HG03064 (cell line): ENCODE results near the gene ARRB1.
"Not testable (repeated sequence)": the region's sequence is repeated elsewhere in the genome, so short reads cannot be mapped to it uniquely, and the experiment has no call there.

Experiments used
- ATAC-seq: cut with Tn5 transposase; IDR thresholded peaks from one replicate; pipeline ENCODE4 v1.9.1; 2021; ENCODE audit warnings: low read depth; ENCODE audit not compliant: unreplicated experiment

ARRB1 gene

DNA sequence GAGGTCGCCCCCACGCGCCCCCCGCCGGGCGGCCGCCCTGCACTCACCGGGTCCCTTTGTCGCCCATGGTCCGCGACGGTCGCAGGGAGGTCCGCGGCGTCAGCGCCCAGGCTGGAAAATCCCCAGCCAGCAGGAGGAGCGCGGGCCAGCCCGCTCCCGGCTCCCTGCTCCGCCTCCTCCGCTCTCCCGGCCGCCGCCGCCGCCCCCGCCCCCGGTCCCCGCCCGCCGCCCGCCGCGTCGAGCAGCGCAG, at the start of gene ARRB1:
ARRB1 (minus strand) TSS at position 121 of the 250 bp plus-strand sequence; CDS start at position 67, 54 bp downstream.
- ATAC-seq = no peak

GRCh38 chr11:75400146-75400865, 48.8 kb upstream of the ARRB1 start:
- no peak for ATAC-seq

- ATAC-seq = peak; percentile 80
These were observed 48.1 kb upstream of the ARRB1 start, which contains the start of gene RPS3 for GRCh38 chr11:75399344-75400145. TSS of gene RPS3 (plus strand) at chr11:75399518. CDS start at chr11:75399548, 30 bp downstream.

GRCh38 chr11:75398906-75399305, 47.4 kb upstream of the ARRB1 start:
- no peak for ATAC-seq

- no peak for ATAC-seq
These were observed 42.8 kb upstream of the ARRB1 start for GRCh38 chr11:75394085-75394840.

DNA sequence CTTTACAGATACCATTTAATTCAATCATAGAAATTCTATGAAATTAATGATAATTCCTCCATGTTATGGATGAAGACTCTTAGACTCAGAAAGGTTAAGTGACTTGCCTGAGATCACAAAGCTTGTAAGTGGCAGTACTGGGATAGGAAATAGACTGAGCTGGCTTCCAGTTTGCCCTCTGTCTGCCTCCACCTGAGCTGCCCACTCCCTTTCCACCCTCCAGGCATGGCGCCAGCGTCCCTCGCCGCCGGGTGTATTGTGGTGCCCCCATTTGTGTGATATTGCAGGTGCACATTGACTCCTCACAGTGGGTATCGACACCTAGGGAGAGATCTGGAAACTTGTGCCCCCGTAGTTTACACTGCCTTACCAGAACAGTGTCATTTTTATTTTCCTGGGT, 38.5 kb upstream of the ARRB1 start:
- no peak for ATAC-seq

GRCh38 chr11:75389276-75389605, 37.8 kb upstream of the ARRB1 start:
- no peak for ATAC-seq

GRCh38 chr11:75388386-75389275, 37.2 kb upstream of the ARRB1 start:
- ATAC-seq = no peak

- no peak for ATAC-seq
These were observed 36.4 kb upstream of the ARRB1 start for GRCh38 chr11:75387736-75388294.

- ATAC-seq = no peak
These were observed 35.6 kb upstream of the ARRB1 start for GRCh38 chr11:75386942-75387630.

DNA sequence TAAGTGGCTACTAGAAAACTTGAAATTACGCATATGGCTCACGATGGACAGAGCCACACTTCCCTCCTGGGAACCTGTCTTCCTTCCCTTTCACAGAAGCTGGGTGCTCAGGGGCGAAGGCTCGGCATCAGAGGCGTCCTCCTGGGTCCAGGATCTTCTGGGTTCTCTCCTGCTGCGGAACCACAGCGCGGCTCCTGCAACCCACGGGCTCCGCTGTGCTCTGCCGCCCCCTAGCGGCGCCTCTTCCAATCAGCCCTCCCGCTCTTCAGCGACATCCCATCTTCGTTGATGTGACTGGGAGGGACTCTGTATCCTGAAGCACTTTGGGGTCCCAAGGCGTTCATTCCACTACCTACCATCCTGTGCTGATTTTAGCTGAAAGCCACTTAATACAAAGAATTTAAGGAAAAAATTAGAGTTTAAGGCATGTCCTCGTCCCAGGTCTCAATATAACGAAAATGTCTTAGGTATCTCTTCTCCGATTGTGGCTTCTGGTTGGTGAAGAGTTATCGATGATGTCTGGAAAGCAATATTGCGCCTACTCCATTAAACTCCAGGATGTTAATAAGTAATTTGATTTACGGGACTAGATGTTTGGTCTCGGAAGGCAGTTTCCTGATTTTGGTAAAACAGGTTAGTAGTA, 33.1 kb upstream of the ARRB1 start:
- no peak for ATAC-seq

DNA sequence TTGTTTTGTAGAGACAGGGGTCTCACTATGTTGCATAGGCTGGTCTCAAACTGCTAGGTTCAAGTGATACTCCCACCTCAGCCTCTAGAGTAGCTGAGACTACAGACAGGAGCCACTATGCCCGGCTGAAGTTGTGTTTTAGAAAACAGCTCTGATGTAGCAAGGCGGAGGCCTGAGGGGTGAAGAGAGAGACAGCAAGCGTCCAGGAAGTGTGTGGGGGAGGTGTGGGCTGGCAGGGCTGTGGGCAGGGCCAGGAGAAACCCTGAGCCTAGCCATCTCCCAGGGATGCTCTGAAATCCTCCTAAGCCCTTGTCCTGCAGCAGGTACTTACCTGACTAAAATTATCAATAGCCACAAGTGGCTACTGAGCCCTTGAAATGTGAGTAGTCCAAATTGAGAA, 31.8 kb upstream of the ARRB1 start:
- no peak for ATAC-seq

- no peak for ATAC-seq
These were observed 29.4 kb upstream of the ARRB1 start for GRCh38 chr11:75380716-75381420.

GRCh38 chr11:75380245-75380644, 28.8 kb upstream of the ARRB1 start:
- no peak for ATAC-seq

DNA sequence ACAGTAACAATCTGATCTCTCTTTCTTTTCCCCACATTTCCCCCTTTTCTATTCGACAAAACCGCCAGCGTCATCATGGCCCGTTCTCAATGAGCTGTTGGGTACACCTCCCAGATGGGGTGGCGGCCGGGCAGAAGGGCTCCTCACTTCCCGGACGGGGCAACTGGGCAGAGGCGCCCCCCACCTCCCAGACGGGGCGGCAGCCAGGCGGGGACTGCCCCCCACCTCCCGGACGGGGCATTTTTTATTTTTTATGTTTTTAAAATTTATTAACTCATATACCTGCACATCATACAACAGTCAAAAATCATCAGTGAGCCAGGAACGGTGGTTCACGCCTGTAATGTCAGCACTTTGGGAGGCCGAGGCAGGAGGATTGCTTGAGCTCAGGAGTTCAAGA, 27.3 kb upstream of the ARRB1 start:
- not testable (repeated sequence) for ATAC-seq

DNA sequence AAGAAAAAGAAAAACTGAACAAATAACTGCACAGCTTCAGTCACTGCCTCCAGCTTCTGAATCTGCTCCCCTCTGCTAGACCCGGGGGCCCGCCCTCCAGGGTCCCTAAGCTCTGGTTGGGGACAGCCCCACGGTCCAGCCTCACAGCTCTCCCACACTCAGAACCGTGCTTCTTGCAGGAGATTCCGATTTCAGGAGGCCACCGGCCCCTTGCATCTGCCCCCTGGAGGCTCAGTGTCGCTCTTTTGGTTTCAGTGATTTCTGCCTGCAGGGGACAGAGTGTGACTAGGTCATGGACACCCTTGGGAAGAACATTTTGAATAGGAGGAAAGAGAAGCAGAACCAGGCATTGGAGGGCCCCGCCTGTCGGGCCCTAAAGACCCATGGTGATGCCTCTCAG, 24.7 kb upstream of the ARRB1 start:
- ATAC-seq = no peak

DNA sequence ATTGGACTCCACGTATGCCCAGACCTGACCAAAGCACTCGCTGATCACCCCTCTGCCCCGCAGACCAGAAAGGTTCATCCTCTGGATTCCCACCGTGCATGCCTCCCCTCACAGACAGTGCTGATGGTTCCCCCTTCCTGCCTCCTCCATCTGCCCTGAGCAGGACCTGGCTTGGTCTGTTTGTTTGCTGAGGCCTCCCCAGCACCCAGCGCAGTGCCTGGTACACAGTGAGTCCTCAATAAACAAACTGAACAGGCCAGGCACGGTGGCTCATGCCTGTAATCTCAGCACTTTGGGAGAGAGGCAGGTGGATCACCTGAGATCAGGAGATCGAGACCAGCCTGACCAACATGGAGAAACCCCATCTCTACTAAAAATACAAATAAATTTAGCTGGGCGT, 24.2 kb upstream of the ARRB1 start:
- no peak for ATAC-seq

GRCh38 chr11:75374646-75375045, 23.2 kb upstream of the ARRB1 start:
- ATAC-seq = no peak

DNA sequence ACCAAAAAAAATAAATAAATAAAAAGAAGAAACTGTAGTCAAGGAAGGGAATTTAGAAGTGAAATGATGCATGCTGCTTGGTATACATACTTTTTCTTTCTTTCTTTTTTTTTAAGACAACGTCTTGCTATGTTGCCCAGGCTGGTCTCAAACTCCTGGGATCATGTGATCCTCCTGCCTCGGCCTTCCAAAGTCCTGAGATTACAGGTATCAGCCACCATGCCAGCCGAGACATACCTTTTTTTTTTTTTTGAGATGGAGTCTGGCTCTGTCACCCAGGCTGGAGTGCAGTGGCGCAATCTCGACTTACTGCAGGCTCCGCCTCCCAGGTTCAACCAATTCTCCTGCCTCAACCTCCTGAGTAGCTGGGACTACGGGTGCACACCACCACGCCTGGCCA, 21.7 kb upstream of the ARRB1 start:
- ATAC-seq = no peak
